Nephron (organoid): ENCODE data around the gene FXYD7.

ENCODE experiments used
- H3K27ac Mint-ChIP-seq, 3 experiments: 2 replicates each; pipeline ENCODE4 v1.8.0; 2020; ENCODE audit warnings: mixed read lengths in 3 of 3, mild to moderate bottlenecking in 2 of 3, moderate library complexity in 1 of 3
- H3K27me3 Mint-ChIP-seq: 2 replicates; pipeline ENCODE4 v1.8.0; 2021; ENCODE audit warnings: low read depth, mild to moderate bottlenecking, moderate library complexity, mixed read lengths
- H3K36me3 Mint-ChIP-seq: 2 replicates; pipeline ENCODE4 v1.8.0; 2020; ENCODE audit warnings: low read depth, mixed read lengths
- H3K4me1 Mint-ChIP-seq: 2 replicates; pipeline ENCODE4 v1.8.0; 2020; ENCODE audit warnings: mixed read lengths
- H3K4me3 Mint-ChIP-seq, 3 experiments: 2 replicates each; pipeline ENCODE4 v1.8.0; 2020; ENCODE audit warnings: mild to moderate bottlenecking in 3 of 3, mixed read lengths in 3 of 3, moderate library complexity in 2 of 3
- H3K9me3 Mint-ChIP-seq: 2 replicates; pipeline ENCODE4 v1.8.0; 2020; ENCODE audit warnings: mixed read lengths
- CTCF ChIP-seq, 3 experiments: fragments of 200-600 bp; sonication (generic); IDR thresholded peaks; one replicate each; pipeline ENCODE4 v1.5.0; 2021; ENCODE audit warnings: antibody characterized with exemption in 3 of 3; ENCODE audit not compliant: unreplicated experiment in 3 of 3

Gene FXYD7

GRCh38 chr19:35168196-35168595 lies 25.1 kb downstream of the FXYD7 start:
- peaks cover 13% of the 10 kb centered on the region for H3K36me3 Mint-ChIP-seq
- H3K27me3 Mint-ChIP-seq, result no peaks in the 10 kb centered on the region
- H3K9me3 Mint-ChIP-seq, result peaks cover 22% of the 10 kb centered on the region
- no peak for TF ChIP-seq CTCF (IDR thresholded peaks at IDR 0.05; ENCODE audit: unreplicated experiment in 3 of 3)
- no peak overlapping the region for H3K4me3 Mint-ChIP-seq
- H3K4me1 Mint-ChIP-seq, result no peaks in the 10 kb centered on the region
- H3K27ac Mint-ChIP-seq, result no peak overlapping the region

GRCh38 chr19:35169221-35169995 lies 26.4 kb downstream of the FXYD7 start:
- no peak overlapping the region for H3K4me3 Mint-ChIP-seq
- no peaks in the 10 kb centered on the region for H3K27me3 Mint-ChIP-seq
- TF ChIP-seq CTCF (IDR thresholded peaks at IDR 0.05; ENCODE audit: unreplicated experiment in 3 of 3), result no peak
- H3K27ac Mint-ChIP-seq, result no peak overlapping the region
- no peaks in the 10 kb centered on the region for H3K4me1 Mint-ChIP-seq
- peaks cover 13% of the 10 kb centered on the region for H3K9me3 Mint-ChIP-seq
- peaks cover 13% of the 10 kb centered on the region for H3K36me3 Mint-ChIP-seq

- Mint-ChIP-seq H3K4me3 (no peak overlapping the region), H3K9me3 (peaks cover 9% of the 10 kb centered on the region), H3K27me3 (no peaks in the 10 kb centered on the region), H3K4me1 (no peaks in the 10 kb centered on the region), H3K27ac (no peak overlapping the region), H3K36me3 (peaks cover 12% of the 10 kb centered on the region)
- TF ChIP-seq CTCF (IDR thresholded peaks at IDR 0.05; ENCODE audit: unreplicated experiment in 3 of 3), result no peak
Observed at GRCh38 chr19:35170359-35171061, 27.5 kb downstream of the FXYD7 start.

DNA sequence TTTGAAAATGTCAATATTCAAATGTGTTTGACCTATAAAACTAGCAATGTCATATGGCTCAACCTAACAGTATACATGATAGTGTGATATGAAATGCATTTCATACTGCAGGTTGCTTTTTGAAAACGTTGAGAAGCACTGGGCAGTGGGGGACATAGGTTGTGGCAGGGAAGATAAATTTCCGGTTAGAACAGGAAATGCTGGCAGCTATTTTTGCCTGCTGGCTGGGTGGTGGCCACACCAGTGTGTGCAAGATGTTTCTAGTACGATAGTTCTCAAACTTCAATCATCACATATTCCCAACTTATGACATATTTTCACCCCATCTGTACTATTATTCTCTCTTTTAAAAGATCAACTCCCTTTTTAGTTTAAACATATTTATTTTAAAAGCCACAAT lies 28.7 kb downstream of the FXYD7 start:
- no peak for TF ChIP-seq CTCF (IDR thresholded peaks at IDR 0.05; ENCODE audit: unreplicated experiment in 3 of 3)
- Mint-ChIP-seq H3K36me3 (no peaks in the 10 kb centered on the region), H3K27ac (no peak overlapping the region), H3K4me1 (peaks cover 6% of the 10 kb centered on the region), H3K27me3 (peaks cover 4% of the 10 kb centered on the region), H3K9me3 (no peaks in the 10 kb centered on the region), H3K4me3 (no peak overlapping the region)

DNA sequence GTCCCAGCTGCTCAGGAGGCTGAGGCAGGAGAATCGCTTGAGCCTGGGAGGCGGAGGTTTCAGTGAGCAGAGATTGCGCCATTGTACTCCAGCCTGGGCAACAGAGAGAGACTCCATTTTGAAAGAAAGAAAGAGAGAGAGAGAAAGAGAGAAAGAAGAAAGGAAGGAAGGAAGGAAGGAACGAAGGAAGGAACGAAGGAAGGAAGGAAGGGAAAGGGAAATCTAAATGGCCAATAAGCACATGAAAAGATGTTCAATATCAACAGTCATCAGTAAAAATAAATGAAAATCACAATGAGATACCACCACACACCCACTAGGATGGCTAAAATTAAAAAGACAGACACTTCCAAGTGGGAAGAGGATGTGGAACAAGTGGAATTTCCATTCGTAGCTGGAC lies 31.2 kb downstream of the FXYD7 start:
- no peaks in the 10 kb centered on the region for H3K36me3 Mint-ChIP-seq
- TF ChIP-seq CTCF (IDR thresholded peaks at IDR 0.05; ENCODE audit: unreplicated experiment in 3 of 3), result no peak
- peaks cover 4% of the 10 kb centered on the region for H3K27me3 Mint-ChIP-seq
- H3K9me3 Mint-ChIP-seq, result no peaks in the 10 kb centered on the region
- H3K4me1 Mint-ChIP-seq, result peaks cover 6% of the 10 kb centered on the region
- H3K4me3 Mint-ChIP-seq, result no peak overlapping the region
- no peak overlapping the region for H3K27ac Mint-ChIP-seq
